Stimulated activated CD4-positive, alpha-beta T cell treated with anti-CD3 and anti-CD28 coated beads, Interleukin-12 subunit alpha, Interleukin-12 subunit beta, amount 100 ng/mL, for 4 hours (primary cell): Measurements from ENCODE around the gene THBS4.

Source experiments
- DNase-seq: peaks from one replicate; pipeline ENCODE4 v3.0.0-alpha.2; 2020

The THBS4 gene

GRCh38 chr5:80034962-80035821 lies at the start of gene THBS4:
Gene THBS4, plus strand, starts transcription at chr5:80035348. Its CDS starts 190 bp downstream, at chr5:80035538.
- DNase-seq = peak; percentile 2

GRCh38 chr5:79986260-79986659 lies 48.9 kb upstream of the THBS4 start:
- DNase-seq = no peak

- DNase-seq = no peak
Measured at GRCh38 chr5:79990205-79990597, 44.9 kb upstream of the THBS4 start.

GRCh38 chr5:79990598-79991507 lies 44.3 kb upstream of the THBS4 start, which contains the start of gene MTX3:
Gene MTX3, minus strand, starts transcription at chr5:79991262. Its CDS starts 24 bp downstream, at chr5:79991238.
- DNase-seq = peak; percentile 87

GRCh38 chr5:79992891-79993657 lies 42.1 kb upstream of the THBS4 start:
- DNase-seq = no peak

- DNase-seq = no peak
Measured at GRCh38 chr5:79999722-80000121, 35.4 kb upstream of the THBS4 start.

- no peak for DNase-seq
Measured at GRCh38 chr5:80002677-80003076, 32.5 kb upstream of the THBS4 start.

GRCh38 chr5:80008995-80009765 lies 26.0 kb upstream of the THBS4 start:
- no peak for DNase-seq

- DNase-seq = no peak
Measured at GRCh38 chr5:80010754-80011392, 24.3 kb upstream of the THBS4 start.

- no peak for DNase-seq
Measured at GRCh38 chr5:80025069-80025468, 10.1 kb upstream of the THBS4 start.

GRCh38 chr5:80026841-80027240 lies 8.3 kb upstream of the THBS4 start:
- no peak for DNase-seq

- DNase-seq = no peak
Measured at GRCh38 chr5:80031109-80031508, 4.0 kb upstream of the THBS4 start.

GRCh38 chr5:80033513-80033912 lies 1.6 kb upstream of the THBS4 start:
- DNase-seq = peak; percentile 5

- DNase-seq = no peak
Measured at GRCh38 chr5:80034559-80034958, 589 bp upstream of the THBS4 start.

- DNase-seq = no peak
Measured at GRCh38 chr5:80035839-80036238, 691 bp downstream of the THBS4 start.

GRCh38 chr5:80036615-80037014 lies 1.5 kb downstream of the THBS4 start:
- DNase-seq = no peak

GRCh38 chr5:80037366-80037765 lies 2.2 kb downstream of the THBS4 start:
- DNase-seq = no peak

- no peak for DNase-seq
Measured at GRCh38 chr5:80039650-80040049, 4.5 kb downstream of the THBS4 start.

- DNase-seq = no peak
Measured at GRCh38 chr5:80041527-80041926, 6.4 kb downstream of the THBS4 start.

GRCh38 chr5:80042330-80042729 lies 7.2 kb downstream of the THBS4 start:
- DNase-seq = no peak

GRCh38 chr5:80043187-80043586 lies 8.0 kb downstream of the THBS4 start:
- no peak for DNase-seq
